ENCODE results near the gene DOK3. TPM values are rescaled to one million over a fixed set of nuclear protein-coding genes. Genes with fewer than 3 reads are reported as not detected.
A peak's percentile ranks its signal among the peaks of the same experiment; 100 is the strongest.

The DOK3 gene
- total and polyA plus RNA-seq, 2 of the 13 experiments (the other 11 are each of a cell fraction or from before 2014, with no cell fraction given), result 1.4 to 1.5 TPM

- TF ChIP-seq ZNF710 (CRISPR knock-in tag; IDR thresholded peaks at IDR 0.05; ENCODE audit: borderline replicate concordance) (no peak), ATF1 (CRISPR knock-in tag; IDR thresholded peaks at IDR 0.05) (peak; percentile 82; the same call in 1 of the 2 replicates), ZNF891 (CRISPR knock-in tag; IDR thresholded peaks at IDR 0.05) (no peak), ZNF292 (CRISPR knock-in tag; IDR thresholded peaks at IDR 0.05; ENCODE audit: borderline replicate concordance, low read depth) (no peak), TSC22D2 (CRISPR knock-in tag; IDR thresholded peaks at IDR 0.05; ENCODE audit: borderline replicate concordance) (no peak), SP2 (CRISPR knock-in tag; IDR thresholded peaks at IDR 0.05) (peak; percentile 40; the same call in 1 of the 2 replicates), HNF1B (CRISPR knock-in tag; IDR thresholded peaks at IDR 0.05) (peak; percentile 32; the same call in 1 of the 2 replicates), MED13 (CRISPR knock-in tag; IDR thresholded peaks at IDR 0.05) (0 out of 2 replicates have a peak, but pooled peaks have one; percentile 50), LCORL (IDR thresholded peaks at IDR 0.05) (no peak), LCORL (CRISPR knock-in tag; IDR thresholded peaks at IDR 0.05) (peak; percentile 46; the same call in 1 of the 2 replicates), KAT8 (CRISPR knock-in tag; IDR thresholded peaks at IDR 0.05) (peak; percentile 50; the same call in 1 of the 2 replicates), NONO (IDR thresholded peaks at IDR 0.05) (no peak), NONO (CRISPR knock-in tag; conservative IDR thresholded peaks at IDR 0.05) (0 out of 2 replicates have a peak, but pooled peaks have one; percentile 50), HOXA9 (CRISPR knock-in tag; IDR thresholded peaks at IDR 0.05; ENCODE audit: borderline replicate concordance) (no peak), DNMT1 (CRISPR knock-in tag; IDR thresholded peaks at IDR 0.05) (no peak), DDIT3 (CRISPR knock-in tag; IDR thresholded peaks at IDR 0.05) (no peak), RAD21 (CRISPR knock-in tag; IDR thresholded peaks at IDR 0.05) (peak; percentile 97), HMG20A (CRISPR knock-in tag; IDR thresholded peaks at IDR 0.05; ENCODE audit: borderline replicate concordance) (no peak), SMAD1 (CRISPR knock-in tag; IDR thresholded peaks at IDR 0.05; ENCODE audit: borderline replicate concordance, low read depth) (no peak), BRF2 (CRISPR knock-in tag; IDR thresholded peaks at IDR 0.05) (no peak), THAP7 (CRISPR knock-in tag; IDR thresholded peaks at IDR 0.05) (no peak), PAX8 (CRISPR knock-in tag; IDR thresholded peaks at IDR 0.05; ENCODE audit: borderline replicate concordance) (no peak), AGO1 (IDR thresholded peaks at IDR 0.05; ENCODE audit: low read depth, low read length, poor library complexity, severe bottlenecking) (peak; percentile 84), MBD4 (IDR thresholded peaks at IDR 0.05; ENCODE audit: borderline replicate concordance, low read length) (no peak), ZNF17 (CRISPR knock-in tag; IDR thresholded peaks at IDR 0.05) (no peak)
These were observed 55.1 kb downstream of the DOK3 start (continued) for GRCh38 chr5:177454397-177455035.
